GM06990 (cell line): ENCODE data around the gene ALK.
"Not testable (repeated sequence)": the region's sequence is repeated elsewhere in the genome, so short reads cannot be mapped to it uniquely, and the experiment has no call there.

Experiments used
- DNase-seq: peaks from one replicate; pipeline ENCODE4 v3.0.0-alpha.2; 2011; ENCODE audit not compliant: insufficient read length; ENCODE audit errors: extremely low read depth
- H3K27me3 ChIP-seq: replicated peaks from 2 replicates; pipeline ENCODE4 v1.6.0; 2011; ENCODE audit warnings: low read length; ENCODE audit not compliant: control insufficient read depth, insufficient read depth
- H3K36me3 ChIP-seq: 2 replicates; pipeline ENCODE4 v1.5.1; 2011; ENCODE audit warnings: low read length; ENCODE audit not compliant: control insufficient read depth, insufficient read depth
- H3K4me3 ChIP-seq: replicated peaks from 2 replicates; pipeline ENCODE4 v1.5.1; 2011; ENCODE audit warnings: low read depth, mild to moderate bottlenecking, control low read depth, low read length
- TF ChIP-seq, protein P1 (sequence below): IDR thresholded peaks from 2 replicates; pipeline ENCODE4 v1.5.1; 2011; ENCODE audit warnings: low read length, control low read depth, mild to moderate bottlenecking, inconsistent platforms; ENCODE audit not compliant: insufficient read depth, poor library complexity, severe bottlenecking

The ALK gene

DNA sequence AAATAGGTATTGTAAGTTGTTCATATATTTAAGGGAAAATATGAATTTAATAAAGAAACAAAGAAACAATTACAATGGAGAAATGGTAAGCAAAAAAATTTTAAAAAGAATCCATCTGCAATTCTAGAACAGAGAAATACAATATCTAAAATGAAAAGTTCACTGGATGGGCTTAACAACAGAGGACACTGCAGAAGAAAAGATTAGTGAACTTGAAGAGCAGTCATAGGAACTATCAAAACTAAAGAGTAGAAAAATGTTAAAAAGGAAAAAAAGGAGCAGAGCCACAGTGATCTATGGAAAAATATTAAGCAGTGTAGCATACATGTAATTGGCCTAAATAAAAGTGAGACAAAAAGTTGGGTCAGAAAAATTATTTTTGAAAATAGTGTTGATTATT, 83.5 kb downstream of the ALK start:
- H3K36me3 ChIP-seq = no peaks in the 10 kb centered on the region
- H3K27me3 ChIP-seq = no peaks in the 10 kb centered on the region; the same call in 1 of the 2 replicates
- TF ChIP-seq, protein P1, sequence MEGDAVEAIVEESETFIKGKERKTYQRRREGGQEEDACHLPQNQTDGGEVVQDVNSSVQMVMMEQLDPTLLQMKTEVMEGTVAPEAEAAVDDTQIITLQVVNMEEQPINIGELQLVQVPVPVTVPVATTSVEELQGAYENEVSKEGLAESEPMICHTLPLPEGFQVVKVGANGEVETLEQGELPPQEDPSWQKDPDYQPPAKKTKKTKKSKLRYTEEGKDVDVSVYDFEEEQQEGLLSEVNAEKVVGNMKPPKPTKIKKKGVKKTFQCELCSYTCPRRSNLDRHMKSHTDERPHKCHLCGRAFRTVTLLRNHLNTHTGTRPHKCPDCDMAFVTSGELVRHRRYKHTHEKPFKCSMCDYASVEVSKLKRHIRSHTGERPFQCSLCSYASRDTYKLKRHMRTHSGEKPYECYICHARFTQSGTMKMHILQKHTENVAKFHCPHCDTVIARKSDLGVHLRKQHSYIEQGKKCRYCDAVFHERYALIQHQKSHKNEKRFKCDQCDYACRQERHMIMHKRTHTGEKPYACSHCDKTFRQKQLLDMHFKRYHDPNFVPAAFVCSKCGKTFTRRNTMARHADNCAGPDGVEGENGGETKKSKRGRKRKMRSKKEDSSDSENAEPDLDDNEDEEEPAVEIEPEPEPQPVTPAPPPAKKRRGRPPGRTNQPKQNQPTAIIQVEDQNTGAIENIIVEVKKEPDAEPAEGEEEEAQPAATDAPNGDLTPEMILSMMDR = no peak
- no peak overlapping the region for H3K4me3 ChIP-seq
- no peak for DNase-seq

- TF ChIP-seq, protein P1 = no peak
- Histone ChIP-seq H3K4me3 (no peak overlapping the region), H3K36me3 (no peaks in the 10 kb centered on the region), H3K27me3 (peaks cover 1% of the 10 kb centered on the region; the same call in 1 of the 2 replicates)
- no peak for DNase-seq
Measured at GRCh38 chr2:29834624-29835023, 86.8 kb downstream of the ALK start.

GRCh38 chr2:29834036-29834540, 87.3 kb downstream of the ALK start:
- DNase-seq = no peak
- TF ChIP-seq, protein P1 = no peak
- Histone ChIP-seq H3K36me3 (no peaks in the 10 kb centered on the region), H3K4me3 (no peak overlapping the region), H3K27me3 (peaks cover 1% of the 10 kb centered on the region; the same call in 1 of the 2 replicates)

DNA sequence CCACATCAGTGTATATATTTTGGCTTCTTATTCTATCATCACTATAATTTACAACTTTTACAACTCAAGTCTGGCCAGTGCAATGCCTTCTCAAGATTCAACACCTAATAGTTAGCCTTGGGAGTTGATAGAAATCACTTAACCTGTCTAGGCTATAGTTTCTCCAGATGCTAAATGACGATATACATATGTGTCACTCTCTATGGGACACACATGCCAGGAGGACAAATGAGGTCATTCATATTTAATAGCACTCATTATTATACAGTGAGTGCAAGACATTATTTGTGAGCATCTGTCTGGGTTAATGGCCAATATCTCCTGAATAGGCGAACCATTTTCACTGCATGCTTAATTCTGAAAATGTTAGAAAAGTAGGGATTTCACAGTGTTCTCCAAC, 89.8 kb downstream of the ALK start:
- H3K36me3 ChIP-seq = no peaks in the 10 kb centered on the region
- TF ChIP-seq, protein P1 = no peak
- H3K4me3 ChIP-seq = no peak overlapping the region
- H3K27me3 ChIP-seq = peaks cover 1% of the 10 kb centered on the region; the same call in 1 of the 2 replicates
- DNase-seq = no peak

DNA sequence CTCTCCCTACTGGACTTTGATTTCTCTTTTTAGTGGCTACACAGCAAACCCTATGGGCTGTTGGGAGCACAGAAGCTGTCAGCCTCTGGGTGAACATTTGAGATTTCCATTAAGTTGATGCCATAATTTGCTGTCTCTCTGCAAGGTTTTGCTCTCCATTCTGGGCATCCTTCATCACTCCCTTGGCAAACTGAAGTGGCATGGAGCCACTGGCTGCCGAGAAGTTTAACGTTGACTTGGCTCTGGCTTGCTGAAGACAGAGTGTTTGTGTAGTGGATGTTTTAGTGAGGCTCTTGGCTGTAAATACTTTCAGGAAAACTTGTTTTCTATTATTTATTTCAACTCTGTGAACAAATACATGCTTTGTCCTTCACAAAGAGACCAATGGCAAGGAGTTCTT, 91.5 kb downstream of the ALK start:
- DNase-seq = no peak
- no peaks in the 10 kb centered on the region for H3K36me3 ChIP-seq
- no peak overlapping the region for H3K4me3 ChIP-seq
- peaks cover 1% of the 10 kb centered on the region; the same call in 1 of the 2 replicates for H3K27me3 ChIP-seq
- TF ChIP-seq, protein P1 = no peak

DNA sequence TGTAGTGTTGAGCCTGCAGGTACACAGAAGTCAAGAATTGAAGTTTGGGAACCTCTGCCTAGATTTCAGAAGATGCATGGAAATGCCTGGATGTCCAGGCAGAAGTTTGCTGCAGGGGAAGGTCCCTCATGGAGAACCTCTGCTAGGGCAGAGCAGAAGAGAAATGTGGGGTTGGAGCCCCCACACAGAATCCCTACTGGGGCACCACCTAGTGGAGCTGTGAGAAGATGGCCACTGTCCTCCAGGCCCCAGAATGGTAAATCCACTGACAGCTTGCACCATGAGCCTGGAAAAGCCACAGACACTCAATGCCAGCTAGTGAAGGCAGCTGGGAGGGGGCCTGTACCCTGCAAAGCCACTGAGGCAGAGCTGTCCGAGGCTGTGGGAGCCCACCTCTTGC, 97.2 kb downstream of the ALK start:
- not testable (repeated sequence) for H3K27me3 ChIP-seq, H3K36me3 ChIP-seq, DNase-seq, H3K4me3 ChIP-seq
